Karpas-422 (cell line): ENCODE data around the gene PUM1. TPM values are rescaled to one million over a fixed set of nuclear protein-coding genes. Genes with fewer than 3 reads are reported as not detected.

Experiments
- DNase-seq: peaks from one replicate; pipeline ENCODE4 v3.0.0-alpha.2; 2015
- H2AFZ ChIP-seq: fragments of 200-600 bp; sonication (generic); 2 replicates; pipeline ENCODE4 v1.6.1; 2014; ENCODE audit warnings: antibody characterized with exemption, low read length, mixed read lengths
- H3K27ac ChIP-seq: fragments of 200-600 bp; sonication (generic); 2 replicates; pipeline ENCODE4 v1.5.1; 2014; ENCODE audit warnings: mild to moderate bottlenecking, low read length, moderate library complexity
- H3K27me3 ChIP-seq: fragments of 200-600 bp; sonication (generic); 2 replicates; pipeline ENCODE4 v1.6.1; 2014; ENCODE audit warnings: low read length, mixed read lengths
- H3K36me3 ChIP-seq: fragments of 200-600 bp; sonication (generic); 2 replicates; pipeline ENCODE4 v1.6.1; 2014; ENCODE audit warnings: low read length, mixed read lengths; ENCODE audit not compliant: insufficient read depth
- H3K4me1 ChIP-seq: fragments of 200-600 bp; sonication (generic); 2 replicates; pipeline ENCODE4 v1.6.1; 2014; ENCODE audit warnings: mild to moderate bottlenecking, low read length, mixed read lengths
- H3K4me2 ChIP-seq: fragments of 200-600 bp; sonication (generic); 2 replicates; pipeline ENCODE4 v1.6.1; 2014; ENCODE audit warnings: low read length, low read depth, mild to moderate bottlenecking; ENCODE audit not compliant: poor library complexity, severe bottlenecking
- H3K4me3 ChIP-seq: fragments of 200-600 bp; sonication (generic); 2 replicates; pipeline ENCODE4 v1.5.1; 2014; ENCODE audit warnings: mild to moderate bottlenecking, antibody characterized with exemption, low read length, mixed read lengths
- H3K79me2 ChIP-seq: fragments of 200-600 bp; sonication (generic); 2 replicates; pipeline ENCODE4 v1.6.1; 2014; ENCODE audit warnings: mild to moderate bottlenecking, low read length, mixed read lengths
- H3K9ac ChIP-seq: fragments of 200-600 bp; sonication (generic); 2 replicates; pipeline ENCODE4 v1.6.0; 2014; ENCODE audit warnings: low read length
- H3K9me2 ChIP-seq: fragments of 200-600 bp; sonication (generic), shearing (Covaris generic); replicated peaks from 2 replicates; pipeline ENCODE4 v1.6.0; 2014; ENCODE audit warnings: mild to moderate bottlenecking, low read length, moderate library complexity; ENCODE audit not compliant: insufficient read depth
- H3K9me3 ChIP-seq: fragments of 300-700, 200-600 bp; sonication (generic); 2 replicates; pipeline ENCODE4 v1.6.1; 2014; ENCODE audit warnings: low read length, mixed read lengths
- H4K20me1 ChIP-seq: fragments of 200-600 bp; sonication (generic); 2 replicates; pipeline ENCODE4 v1.6.1; 2014; ENCODE audit warnings: mild to moderate bottlenecking, antibody characterized with exemption, low read length, low read depth; ENCODE audit not compliant: insufficient read depth
- total RNA-seq: library from RNA; depleted of rRNA; stranded (reverse); fragments of >200 nt; shearing (Covaris generic); gene quantifications from 2 replicates; pipeline ENCODE4 v1.2.3, GENCODE V29; 2014; ENCODE audit warnings: low replicate concordance

Gene PUM1
- total RNA-seq, 1 experiment from 2014 or later, result 96.2 TPM

- H3K4me2 ChIP-seq, result no peak overlapping the region
- no peaks in the 10 kb centered on the region for H3K9me3 ChIP-seq
- no peak for DNase-seq
- peaks cover 100% of the 10 kb centered on the region for H3K79me2 ChIP-seq
- H3K27ac ChIP-seq, result peak overlapping the region; percentile 35; the same call in 1 of the 2 replicates
- peaks cover 61% of the 10 kb centered on the region for H4K20me1 ChIP-seq
- no peak overlapping the region for H3K9ac ChIP-seq
- no peak overlapping the region for H3K4me3 ChIP-seq
- H3K27me3 ChIP-seq, result no peaks in the 10 kb centered on the region
- no peak overlapping the region for H2AFZ ChIP-seq
- H3K36me3 ChIP-seq, result peaks cover 20% of the 10 kb centered on the region
- no peaks in the 10 kb centered on the region for H3K9me2 ChIP-seq
- H3K4me1 ChIP-seq, result peaks cover 84% of the 10 kb centered on the region
These were observed 34.0 kb downstream of the PUM1 start for GRCh38 chr1:31031330-31032143.

- H3K27ac ChIP-seq, result peak overlapping the region; percentile 66
- no peak for DNase-seq
- peak overlapping the region; percentile 37; the same call in 1 of the 2 replicates for H3K4me3 ChIP-seq
- H3K4me1 ChIP-seq, result peaks cover 65% of the 10 kb centered on the region
- no peaks in the 10 kb centered on the region for H3K9me3 ChIP-seq
- H4K20me1 ChIP-seq, result peaks cover 44% of the 10 kb centered on the region
- H2AFZ ChIP-seq, result no peak overlapping the region
- H3K4me2 ChIP-seq, result peak overlapping the region; percentile 60
- H3K79me2 ChIP-seq, result peaks cover 100% of the 10 kb centered on the region
- no peaks in the 10 kb centered on the region for H3K27me3 ChIP-seq
- H3K9me2 ChIP-seq, result no peaks in the 10 kb centered on the region
- no peak overlapping the region for H3K9ac ChIP-seq
- peaks cover 29% of the 10 kb centered on the region for H3K36me3 ChIP-seq
These were observed 36.5 kb downstream of the PUM1 start for GRCh38 chr1:31029026-31029425.

DNA sequence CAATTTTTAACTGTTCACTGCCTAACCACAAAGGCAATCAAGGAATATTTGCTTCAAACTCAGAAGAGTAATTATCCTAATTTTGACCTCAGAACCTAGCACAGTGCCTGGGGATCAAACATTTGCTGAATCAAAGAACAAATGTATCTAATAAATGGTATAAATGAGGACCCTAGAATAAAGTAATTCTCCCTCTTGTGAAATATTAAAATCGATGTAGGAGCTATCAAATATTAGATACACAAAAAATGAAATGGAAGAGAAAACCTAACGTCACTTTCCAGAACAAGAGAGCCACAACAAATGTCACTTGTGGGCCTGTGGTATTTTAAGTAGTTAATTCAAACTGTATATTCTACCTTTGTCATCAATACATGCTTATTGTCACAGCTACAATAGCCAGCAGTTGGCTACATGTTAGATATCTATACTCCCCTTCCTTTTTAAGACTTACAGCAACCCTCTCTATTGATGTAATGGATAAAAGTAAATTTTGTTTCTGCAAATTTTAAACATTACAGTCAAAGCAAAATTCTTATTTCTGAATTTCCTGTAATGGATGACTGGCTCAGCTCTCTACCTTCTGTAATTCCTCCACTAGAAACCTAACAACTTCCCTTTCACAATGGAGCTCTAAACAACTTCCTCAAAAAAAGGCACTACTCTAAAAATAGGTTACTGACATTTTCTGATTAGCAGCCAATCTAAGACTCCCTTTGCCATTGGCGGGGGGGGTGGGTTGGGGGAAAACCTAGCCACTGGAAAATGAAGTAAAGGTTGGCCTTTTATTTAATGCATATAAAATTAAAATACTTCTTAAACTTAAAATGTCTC, 37.6 kb downstream of the PUM1 start:
- H3K36me3 ChIP-seq, result peaks cover 33% of the 10 kb centered on the region
- DNase-seq, result peak; percentile 71
- H3K9me3 ChIP-seq, result no peaks in the 10 kb centered on the region
- H2AFZ ChIP-seq, result no peak overlapping the region
- H3K4me3 ChIP-seq, result no peak overlapping the region
- peak overlapping the region; percentile 60 for H3K4me2 ChIP-seq
- peaks cover 100% of the 10 kb centered on the region for H3K79me2 ChIP-seq
- H3K4me1 ChIP-seq, result peaks cover 57% of the 10 kb centered on the region
- H3K27ac ChIP-seq, result peak overlapping the region; percentile 66
- H3K9me2 ChIP-seq, result no peaks in the 10 kb centered on the region
- no peak overlapping the region for H3K9ac ChIP-seq
- H4K20me1 ChIP-seq, result peaks cover 40% of the 10 kb centered on the region
- H3K27me3 ChIP-seq, result no peaks in the 10 kb centered on the region

GRCh38 chr1:31022259-31022658, 43.3 kb downstream of the PUM1 start:
- H3K27me3 ChIP-seq, result no peaks in the 10 kb centered on the region
- H3K27ac ChIP-seq, result no peak overlapping the region
- H3K4me3 ChIP-seq, result no peak overlapping the region
- H3K9ac ChIP-seq, result no peak overlapping the region
- H3K9me2 ChIP-seq, result no peaks in the 10 kb centered on the region
- H3K4me1 ChIP-seq, result peaks cover under 1% of the 10 kb centered on the region
- H3K4me2 ChIP-seq, result no peak overlapping the region
- H3K36me3 ChIP-seq, result peaks cover 38% of the 10 kb centered on the region
- H2AFZ ChIP-seq, result no peak overlapping the region
- H3K9me3 ChIP-seq, result no peaks in the 10 kb centered on the region
- H3K79me2 ChIP-seq, result peaks cover 100% of the 10 kb centered on the region
- H4K20me1 ChIP-seq, result peaks cover 41% of the 10 kb centered on the region; the same call in 1 of the 2 replicates
- no peak for DNase-seq

DNA sequence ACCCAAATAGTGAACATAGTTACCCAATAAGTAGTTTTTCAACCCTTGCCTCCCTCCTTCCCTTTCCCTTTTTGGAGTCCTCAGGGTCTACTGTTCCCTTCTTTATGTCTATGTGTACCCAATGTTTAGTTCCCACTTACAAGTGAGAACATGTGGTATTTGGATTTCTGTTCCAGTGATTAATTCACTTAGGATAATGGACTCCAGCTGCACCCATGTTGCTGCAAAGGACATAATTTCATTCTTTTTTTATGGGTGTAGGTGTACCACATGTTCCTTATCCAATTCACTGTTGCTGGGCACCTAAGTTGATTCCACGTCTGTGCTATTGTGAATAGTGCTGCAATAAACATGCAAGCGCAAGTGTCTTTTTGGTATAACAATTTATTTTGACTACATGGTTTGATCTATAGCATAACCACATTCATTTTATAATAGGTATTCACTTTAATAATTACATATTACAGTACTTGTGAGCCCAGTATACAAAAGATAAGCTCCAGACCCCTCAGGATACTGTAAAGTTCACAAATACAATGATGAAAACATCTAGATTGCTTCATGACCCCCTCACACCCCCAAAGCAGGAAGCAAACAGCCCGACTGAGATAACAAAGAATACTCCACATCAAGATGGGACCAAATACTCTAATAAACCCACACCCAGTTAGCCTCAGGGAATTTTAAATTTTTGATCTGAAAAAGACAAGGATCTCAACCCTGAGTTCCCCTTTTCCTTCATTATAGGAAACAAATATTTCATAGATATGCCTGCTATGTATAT, 45.3 kb downstream of the PUM1 start:
- H3K9me2 ChIP-seq, result no peaks in the 10 kb centered on the region
- no peak for DNase-seq
- H2AFZ ChIP-seq, result no peak overlapping the region
- H3K9me3 ChIP-seq, result no peaks in the 10 kb centered on the region
- peaks cover 97% of the 10 kb centered on the region for H3K79me2 ChIP-seq
- H3K4me3 ChIP-seq, result no peak overlapping the region
- H4K20me1 ChIP-seq, result peaks cover 42% of the 10 kb centered on the region; the same call in 1 of the 2 replicates
- peaks cover 32% of the 10 kb centered on the region for H3K36me3 ChIP-seq
- H3K27ac ChIP-seq, result no peak overlapping the region
- H3K4me1 ChIP-seq, result 0 out of 2 replicates have a peak, but pooled peaks cover 6% of the 10 kb centered on the region
- no peak overlapping the region for H3K4me2 ChIP-seq
- no peaks in the 10 kb centered on the region for H3K27me3 ChIP-seq
- no peak overlapping the region for H3K9ac ChIP-seq

GRCh38 chr1:31019401-31019800, 46.1 kb downstream of the PUM1 start:
- Histone ChIP-seq H2AFZ (no peak overlapping the region), H3K4me1 (0 out of 2 replicates have a peak, but pooled peaks cover 6% of the 10 kb centered on the region), H3K36me3 (peaks cover 31% of the 10 kb centered on the region), H3K9me2 (no peaks in the 10 kb centered on the region), H3K4me2 (no peak overlapping the region), H3K27me3 (no peaks in the 10 kb centered on the region), H3K4me3 (no peak overlapping the region), H3K27ac (no peak overlapping the region), H3K9ac (no peak overlapping the region), H3K79me2 (peaks cover 97% of the 10 kb centered on the region), H3K9me3 (no peaks in the 10 kb centered on the region), H4K20me1 (peaks cover 42% of the 10 kb centered on the region; the same call in 1 of the 2 replicates)
- no peak for DNase-seq

DNA sequence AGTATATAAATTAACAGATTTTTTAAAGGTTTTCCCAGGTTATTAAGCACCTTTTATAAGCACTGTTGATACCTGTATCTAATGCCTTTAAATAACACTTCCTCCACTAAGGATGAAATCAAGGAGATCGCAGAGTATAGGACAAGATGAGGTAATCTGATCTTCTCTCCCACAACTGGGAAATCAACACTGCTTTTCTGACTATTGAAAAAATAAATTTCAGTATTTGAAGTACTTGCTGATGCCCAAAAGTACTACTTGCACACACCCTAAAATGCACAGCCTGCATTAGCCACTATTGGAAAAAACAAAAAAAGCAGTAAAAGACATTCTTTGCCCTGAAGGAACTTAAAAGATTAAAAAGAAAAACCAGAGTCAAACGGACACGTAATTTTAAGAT, 48.6 kb downstream of the PUM1 start:
- H3K4me2 ChIP-seq, result no peak overlapping the region
- no peak overlapping the region for H3K4me3 ChIP-seq
- H3K9me3 ChIP-seq, result no peaks in the 10 kb centered on the region
- H3K4me1 ChIP-seq, result peaks cover 26% of the 10 kb centered on the region
- H3K27me3 ChIP-seq, result no peaks in the 10 kb centered on the region
- peaks cover 17% of the 10 kb centered on the region; the same call in 1 of the 2 replicates for H3K36me3 ChIP-seq
- H3K79me2 ChIP-seq, result peaks cover 97% of the 10 kb centered on the region
- no peak overlapping the region for H2AFZ ChIP-seq
- H3K9me2 ChIP-seq, result no peaks in the 10 kb centered on the region
- H3K9ac ChIP-seq, result no peak overlapping the region
- DNase-seq, result no peak
- H4K20me1 ChIP-seq, result peaks cover 45% of the 10 kb centered on the region
- H3K27ac ChIP-seq, result no peak overlapping the region
